ENCODE results near the gene CCDC12. TPM values are rescaled to one million over a fixed set of nuclear protein-coding genes. Genes with fewer than 3 reads are reported as not detected.

CCDC12 gene
- total RNA-seq, 4 donors from 2014 or later = 20.4 to 49.7 (median 30.8) TPM

- no peak for TF ChIP-seq CTCF (IDR thresholded peaks at IDR 0.05; ENCODE audit: low read depth)
These were observed 16.7 kb upstream of the CCDC12 start for GRCh38 chr3:46993292-46993691.

- TF ChIP-seq CTCF (IDR thresholded peaks at IDR 0.05; ENCODE audit: low read depth) = no peak
These were observed 15.7 kb upstream of the CCDC12 start for GRCh38 chr3:46992231-46992630.

- TF ChIP-seq CTCF (IDR thresholded peaks at IDR 0.05; ENCODE audit: low read depth) = no peak
These were observed 15.0 kb upstream of the CCDC12 start for GRCh38 chr3:46991406-46992165.

- TF ChIP-seq CTCF (IDR thresholded peaks at IDR 0.05; ENCODE audit: low read depth) = no peak
These were observed 14.2 kb upstream of the CCDC12 start for GRCh38 chr3:46990573-46991374.

- TF ChIP-seq CTCF (IDR thresholded peaks at IDR 0.05; ENCODE audit: low read depth) = no peak
These were observed 12.7 kb upstream of the CCDC12 start for GRCh38 chr3:46989146-46989810.

- TF ChIP-seq CTCF (IDR thresholded peaks at IDR 0.05; ENCODE audit: low read depth) = no peak
These were observed 12.1 kb upstream of the CCDC12 start for GRCh38 chr3:46988616-46989015.

All from subcutaneous adipose tissue (tissue), 4 donors.